SU-DHL-6 (cell line): ENCODE results near the gene FYTTD1.

Experiments
- CTCF ChIP-seq: fragments of 200-600 bp; sonication (generic); IDR thresholded peaks from one replicate; pipeline ENCODE4 v1.5.1; 2017; ENCODE audit warnings: antibody characterized with exemption, mild to moderate bottlenecking, low read length, moderate library complexity; ENCODE audit not compliant: insufficient read depth, poor library complexity, severe bottlenecking
- EZH2phosphoT487 ChIP-seq: fragments of 200-600 bp; sonication (generic), shearing (Covaris generic); conservative IDR thresholded peaks from 2 replicates; pipeline ENCODE4 v1.6.1; 2018; ENCODE audit warnings: mild to moderate bottlenecking, antibody characterized with exemption, low read length, moderate library complexity, mixed read lengths

GRCh38 chr3:197756704-197757103, 7.0 kb downstream of the FYTTD1 start:
- no peak for TF ChIP-seq CTCF
- no peak for TF ChIP-seq EZH2phosphoT487
